H9 (cell line): Measurements from ENCODE around the gene FHOD3. TPM values are rescaled to one million over a fixed set of nuclear protein-coding genes. Genes with fewer than 3 reads are reported as not detected.

Source experiments
- DNase-seq: peaks from one replicate; pipeline ENCODE4 v3.0.0-alpha.2; 2017
- H2AFZ ChIP-seq: one replicate; pipeline ENCODE4 v1.6.1; 2013; ENCODE audit warnings: mild to moderate bottlenecking, low read length, control low read depth, moderate library complexity
- H2AK5ac ChIP-seq: 2 replicates; pipeline ENCODE4 v1.6.1; 2013; ENCODE audit warnings: low read length, control low read depth, mixed read lengths; ENCODE audit not compliant: insufficient read length
- H2BK120ac ChIP-seq: one replicate; pipeline ENCODE4 v1.6.1; 2013; ENCODE audit warnings: low read depth, mild to moderate bottlenecking, low read length, control low read depth, inconsistent platforms; ENCODE audit not compliant: poor library complexity, severe bottlenecking
- H2BK12ac ChIP-seq: 2 replicates; pipeline ENCODE4 v1.6.1; 2013; ENCODE audit warnings: low read length, control low read depth, mixed read lengths, low read depth; ENCODE audit not compliant: insufficient read length
- H2BK15ac ChIP-seq: 2 replicates; pipeline ENCODE4 v1.6.1; 2013; ENCODE audit warnings: low read depth, low read length, control low read depth
- H2BK20ac ChIP-seq: one replicate; pipeline ENCODE4 v1.6.1; 2013; ENCODE audit warnings: low read depth, mild to moderate bottlenecking, low read length, control low read depth, inconsistent platforms; ENCODE audit not compliant: poor library complexity, severe bottlenecking
- H2BK5ac ChIP-seq: 2 replicates; pipeline ENCODE4 v1.6.1; 2013; ENCODE audit warnings: low read length, control low read depth, mixed read lengths; ENCODE audit not compliant: insufficient read length
- H3K14ac ChIP-seq: 2 replicates; pipeline ENCODE4 v1.6.1; 2013; ENCODE audit warnings: low read length, control low read depth; ENCODE audit not compliant: insufficient read depth
- H3K18ac ChIP-seq: 2 replicates; pipeline ENCODE4 v1.6.1; 2013; ENCODE audit warnings: low read depth, mild to moderate bottlenecking, mixed read lengths, low read length, control low read depth; ENCODE audit not compliant: insufficient read length
- H3K23ac ChIP-seq: 2 replicates; pipeline ENCODE4 v1.6.1; 2013; ENCODE audit warnings: low read length, control low read depth, mixed read lengths, low read depth; ENCODE audit not compliant: insufficient read length
- H3K23me2 ChIP-seq: 2 replicates; pipeline ENCODE4 v1.6.1; 2013; ENCODE audit warnings: low read depth, mild to moderate bottlenecking, mixed read lengths, low read length, control low read depth; ENCODE audit not compliant: insufficient read length, poor library complexity, severe bottlenecking
- H3K27ac ChIP-seq: 2 replicates; pipeline ENCODE4 v1.5.1; 2013; ENCODE audit warnings: low read length, control low read depth, mixed read lengths, low read depth; ENCODE audit not compliant: insufficient read length
- H3K27me3 ChIP-seq: 2 replicates; pipeline ENCODE4 v1.6.1; 2013; ENCODE audit warnings: low read length, control low read depth, inconsistent platforms; ENCODE audit not compliant: insufficient read depth
- H3K4ac ChIP-seq: 2 replicates; pipeline ENCODE4 v1.6.1; 2013; ENCODE audit warnings: low read depth, mild to moderate bottlenecking, control low read depth, inconsistent platforms, low read length, moderate library complexity
- H3K4me1 ChIP-seq: 2 replicates; pipeline ENCODE4 v1.6.1; 2013; ENCODE audit warnings: low read length, control low read depth, inconsistent platforms; ENCODE audit not compliant: insufficient read depth
- H3K4me2 ChIP-seq: 2 replicates; pipeline ENCODE4 v1.6.1; 2013; ENCODE audit warnings: low read length, control low read depth, mixed read lengths; ENCODE audit not compliant: insufficient read length, insufficient read depth
- H3K56ac ChIP-seq: 2 replicates; pipeline ENCODE4 v1.6.1; 2013; ENCODE audit warnings: low read depth, mild to moderate bottlenecking, mixed read lengths, low read length, control low read depth; ENCODE audit not compliant: insufficient read length
- H3K79me1 ChIP-seq: 2 replicates; pipeline ENCODE4 v1.6.1; 2013; ENCODE audit warnings: low read depth, mild to moderate bottlenecking, moderate library complexity, low read length, control low read depth, inconsistent platforms; ENCODE audit not compliant: insufficient read depth, poor library complexity, severe bottlenecking
- H3K79me2 ChIP-seq: 2 replicates; pipeline ENCODE4 v1.6.1; 2013; ENCODE audit warnings: low read length, control low read depth, inconsistent platforms; ENCODE audit not compliant: insufficient read depth
- H3K9ac ChIP-seq: 2 replicates; pipeline ENCODE4 v1.6.1; 2013; ENCODE audit warnings: low read length, control low read depth, mixed read lengths; ENCODE audit not compliant: insufficient read length; ENCODE audit errors: extremely low read depth
- H3K9me3 ChIP-seq: one replicate; pipeline ENCODE4 v1.6.1; 2013; ENCODE audit warnings: low read depth, low read length, inconsistent platforms; ENCODE audit not compliant: control insufficient read depth
- H3T11ph ChIP-seq: one replicate; pipeline ENCODE4 v1.6.1; 2013; ENCODE audit warnings: mild to moderate bottlenecking, low read length, control low read depth, inconsistent platforms
- H4K20me1 ChIP-seq: one replicate; pipeline ENCODE4 v1.6.1; 2013; ENCODE audit not compliant: control insufficient read depth, insufficient read length, insufficient read depth
- H4K5ac ChIP-seq: 2 replicates; pipeline ENCODE4 v1.6.1; 2013; ENCODE audit warnings: low read depth, mild to moderate bottlenecking, mixed read lengths, low read length, control low read depth; ENCODE audit not compliant: insufficient read length
- H4K8ac ChIP-seq: replicated peaks from 2 replicates; pipeline ENCODE4 v1.6.1; 2013; ENCODE audit warnings: low read length, control low read depth, mixed read lengths, low read depth; ENCODE audit not compliant: insufficient read length
- H4K91ac ChIP-seq: 2 replicates; pipeline ENCODE4 v1.6.1; 2013; ENCODE audit warnings: low read depth, mild to moderate bottlenecking, moderate library complexity, mixed read lengths, low read length, control low read depth; ENCODE audit not compliant: insufficient read length
- H3K27ac Mint-ChIP-seq, 3 experiments: 2 replicates in 2 of 3; 3 replicates in 1 of 3; pipeline ENCODE4 v1.8.0; 2020 to 2021; ENCODE audit warnings: mixed read lengths in 3 of 3, mild to moderate bottlenecking in 1 of 3, moderate library complexity in 1 of 3
- H3K27me3 Mint-ChIP-seq: 2 replicates; pipeline ENCODE4 v1.8.0; 2021; ENCODE audit warnings: low read depth, mild to moderate bottlenecking, moderate library complexity, mixed read lengths
- H3K36me3 Mint-ChIP-seq, 3 experiments: 2 replicates in 2 of 3; 3 replicates in 1 of 3; pipeline ENCODE4 v1.8.0; 2020 to 2021; ENCODE audit warnings: low read depth in 3 of 3, mixed read lengths in 3 of 3; ENCODE audit not compliant: insufficient read depth in 1 of 3
- H3K4me1 Mint-ChIP-seq, 2 experiments: 2 replicates each; pipeline ENCODE4 v1.8.0; 2020; ENCODE audit warnings: mixed read lengths in 2 of 2
- H3K4me3 Mint-ChIP-seq, 2 experiments: 2 replicates in 1 of 2; 3 replicates in 1 of 2; pipeline ENCODE4 v1.8.0; 2020 to 2021; ENCODE audit warnings: mild to moderate bottlenecking in 2 of 2, mixed read lengths in 2 of 2, moderate library complexity in 1 of 2
- H3K9me3 Mint-ChIP-seq, 2 experiments: 2 replicates in 1 of 2; 3 replicates in 1 of 2; pipeline ENCODE4 v1.8.0; 2020; ENCODE audit warnings: mild to moderate bottlenecking in 2 of 2, mixed read lengths in 2 of 2, moderate library complexity in 1 of 2
- WGBS: extraction: QIAGEN DNeasy Blood & Tissue Kit; methylation state at CpG from one replicate; pipeline ENCODE4 v1.1.7; 2013; ENCODE audit warnings: missing lambda C conversion rate, low lambda C conversion rate, mixed read lengths; ENCODE audit not compliant: insufficient read length; ENCODE audit errors: extremely low coverage; 5-methylcytosine and 5-hydroxymethylcytosine counted together
- total RNA-seq: library from RNA; stranded (reverse); gene quantifications from 2 replicates; pipeline ENCODE4 v1.2.1, GENCODE V29; 2021
- TF ChIP-seq, protein P1 (sequence below): fragments of 200-600 bp; sonication (generic); conservative IDR thresholded peaks from 3 replicates; pipeline ENCODE4 v1.8.0; 2021; ENCODE audit warnings: antibody characterized with exemption, mild to moderate bottlenecking

FHOD3 gene
- total RNA-seq, 1 experiment from 2014 or later: 8.0 TPM

DNA sequence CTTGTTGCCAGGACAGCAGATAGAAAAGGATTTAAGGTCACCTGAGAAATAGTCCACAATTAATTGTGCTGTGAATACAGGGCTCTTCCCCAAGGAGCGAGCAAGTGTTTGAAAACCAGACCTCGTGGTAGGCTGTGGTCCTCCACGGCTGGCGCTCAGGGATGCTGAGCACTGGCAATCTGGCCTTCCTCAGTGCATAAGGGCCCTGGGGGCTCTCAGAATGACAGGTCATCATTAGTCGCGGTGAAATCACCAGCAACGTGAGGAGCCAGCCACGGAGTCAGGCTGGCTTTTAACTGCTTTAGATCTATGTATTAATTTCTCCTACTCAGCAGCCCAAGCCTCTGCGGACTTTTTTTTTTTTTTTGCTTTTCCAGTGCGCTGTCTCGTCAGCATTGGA lies 148.5 kb downstream of the FHOD3 start:
- H3K36me3 Mint-ChIP-seq: peaks cover 0 to 22% (median 15%) of the 10 kb centered on the region in 3 experiments; a peak in 6 of 7 replicates
- H2AK5ac ChIP-seq: no peak overlapping the region
- H2BK15ac ChIP-seq: no peak overlapping the region
- H3K9me3 Mint-ChIP-seq: peaks cover 13 to 17% of the 10 kb centered on the region in 2 experiments
- H4K5ac ChIP-seq: no peak overlapping the region
- no peaks in the 10 kb centered on the region for H3K79me1 ChIP-seq
- no peak overlapping the region for H2BK12ac ChIP-seq
- H3K4me1 Mint-ChIP-seq: peaks cover 45 to 56% of the 10 kb centered on the region in 2 experiments
- H2BK5ac ChIP-seq: no peak overlapping the region
- no peak overlapping the region for H3K4ac ChIP-seq
- no peaks in the 10 kb centered on the region for H3K79me2 ChIP-seq
- H3K14ac ChIP-seq: no peak overlapping the region
- H2BK20ac ChIP-seq: no peak overlapping the region
- H3K27ac Mint-ChIP-seq: peak overlapping the region in 1 of 3 experiments; percentile 60; a peak in 2 of 7 replicates
- H3K56ac ChIP-seq: no peak overlapping the region
- no peaks in the 10 kb centered on the region for H3K27me3 Mint-ChIP-seq
- H3K23ac ChIP-seq: no peak overlapping the region
- no peak overlapping the region for H3K4me2 ChIP-seq
- H4K20me1 ChIP-seq: no peaks in the 10 kb centered on the region
- no peak overlapping the region for H2BK120ac ChIP-seq
- no peak overlapping the region for H3K27ac ChIP-seq
- no peaks in the 10 kb centered on the region for H3K23me2 ChIP-seq
- no peak overlapping the region for H3T11ph ChIP-seq
- no peak overlapping the region for H2AFZ ChIP-seq
- H3K9ac ChIP-seq: no peak overlapping the region
- no peaks in the 10 kb centered on the region for H3K27me3 ChIP-seq
- no peak overlapping the region for H3K18ac ChIP-seq
- H3K9me3 ChIP-seq: no peaks in the 10 kb centered on the region
- WGBS: no CpG with 5 or more reads among the region's 11 CpGs
- TF ChIP-seq, protein P1, sequence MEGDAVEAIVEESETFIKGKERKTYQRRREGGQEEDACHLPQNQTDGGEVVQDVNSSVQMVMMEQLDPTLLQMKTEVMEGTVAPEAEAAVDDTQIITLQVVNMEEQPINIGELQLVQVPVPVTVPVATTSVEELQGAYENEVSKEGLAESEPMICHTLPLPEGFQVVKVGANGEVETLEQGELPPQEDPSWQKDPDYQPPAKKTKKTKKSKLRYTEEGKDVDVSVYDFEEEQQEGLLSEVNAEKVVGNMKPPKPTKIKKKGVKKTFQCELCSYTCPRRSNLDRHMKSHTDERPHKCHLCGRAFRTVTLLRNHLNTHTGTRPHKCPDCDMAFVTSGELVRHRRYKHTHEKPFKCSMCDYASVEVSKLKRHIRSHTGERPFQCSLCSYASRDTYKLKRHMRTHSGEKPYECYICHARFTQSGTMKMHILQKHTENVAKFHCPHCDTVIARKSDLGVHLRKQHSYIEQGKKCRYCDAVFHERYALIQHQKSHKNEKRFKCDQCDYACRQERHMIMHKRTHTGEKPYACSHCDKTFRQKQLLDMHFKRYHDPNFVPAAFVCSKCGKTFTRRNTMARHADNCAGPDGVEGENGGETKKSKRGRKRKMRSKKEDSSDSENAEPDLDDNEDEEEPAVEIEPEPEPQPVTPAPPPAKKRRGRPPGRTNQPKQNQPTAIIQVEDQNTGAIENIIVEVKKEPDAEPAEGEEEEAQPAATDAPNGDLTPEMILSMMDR: no peak
- DNase-seq: no peak
- H3K4me3 Mint-ChIP-seq: no peak overlapping the region
- H4K8ac ChIP-seq: no peak overlapping the region
- H3K4me1 ChIP-seq: peaks cover 5% of the 10 kb centered on the region; the same call in 1 of the 2 replicates
- H4K91ac ChIP-seq: no peak overlapping the region
